Pancreas (tissue), 10 donors: ENCODE measurements around the gene FAM81B. TPM values are rescaled to one million over a fixed set of nuclear protein-coding genes. Genes with fewer than 3 reads are reported as not detected.

Experiments
- ATAC-seq, 4 donors: fragments of 200-7000 bp; cut with Tn5 transposase; one replicate each; pipeline versions ENCODE4 v1.8.0 to v1.9.1; 2020; ENCODE audit warnings: mild to moderate bottlenecking in 4 of 4, moderate library complexity in 4 of 4
- DNase-seq, 6 donors: peaks; one replicate each; pipeline ENCODE4 v3.0.0-alpha.2; 2020
- FAIRE-seq: peaks from 2 replicates; lab custom pipeline; 2012; peaks lifted over from hg19 to GRCh38; lab: Jason Lieb, UNC
- H3K27ac ChIP-seq, 4 donors: fragments of 200-600 bp; sonication (generic); 1 replicate in 3 of 4; 2 replicates in 1 of 4; pipeline versions ENCODE4 v1.5.0 to v1.8.0; 2020
- H3K27me3 ChIP-seq, 4 donors: fragments of 200-600 bp; one replicate each; pipeline ENCODE4 v1.8.0; 2021
- H3K36me3 ChIP-seq, 3 donors: fragments of 200-600 bp; sonication (generic) in 1 of 3; one replicate each; pipeline versions ENCODE4 v1.5.0 to v1.8.0; 2020 to 2021
- H3K4me1 ChIP-seq, 3 donors: fragments of 200-600 bp; one replicate each; pipeline ENCODE4 v1.8.0; 2021
- H3K4me3 ChIP-seq, 4 donors: fragments of 200-600 bp; sonication (generic) in 2 of 4; one replicate each; pipeline versions ENCODE4 v1.5.0 to v1.8.0; 2020 to 2021
- H3K9me3 ChIP-seq, 4 donors: fragments of 200-600 bp; one replicate each; pipeline ENCODE4 v1.8.0; 2021
- WGBS, 2 donors: extraction: QIAGEN DNeasy Blood & Tissue Kit; methylation state at CpG; one replicate each; pipeline ENCODE4 v1.1.7; 2013; 5-methylcytosine and 5-hydroxymethylcytosine counted together
- intact Hi-C, 3 donors: fragments of 100-400 bp; cut with DNase I; formaldehyde crosslinking; loops; one replicate each; pipeline versions ENCODE4 v1.11.1 to v1.14.2; 2022
- polyA plus RNA-seq, 2 donors: library from polyadenylated mRNA; stranded (reverse); fragments of 200-250 nt; gene quantifications; one replicate each; pipeline ENCODE4 v1.2.3, GENCODE V29; 2013
- total RNA-seq, 6 donors: library from RNA; stranded (reverse); fragmentation: NEBNext Ultra II Directional in 4 of 6; extraction: Animal tissue kit (Norgen Biotek cat#: 25700) in 4 of 6; gene quantifications; one replicate each; pipeline versions ENCODE4 v1.2.1 to v1.2.4, GENCODE V29; 2021 to 2023
- TF ChIP-seq, protein P1 (sequence below), 4 donors: fragments of 200-600 bp; sonication (generic) in 3 of 4; IDR thresholded peaks; one replicate each; pipeline versions ENCODE4 v1.5.0 to v1.8.0; 2021; ENCODE audit warnings: antibody characterized with exemption in 4 of 4
- donor health status: healthy with polysubstance abuse.
- donor health status: DM: no; HTN: no; CAD: no; lungs with moderate emphysema.
- donor health status: DM: no; HTN: no; CAD: no.
- donor health status: control.
- donor health status: control.
- donor health status: Bipolar disorder and iron deficiency.
- donor health status: DM: yes; HTN: yes; CAD: no.
- donor health status: DM: no; HTN: no; CAD: no.
- donor health status: DM: no; HTN: no; CAD: no.
- donor health status: DM: yes; HTN: yes; CAD: no.

FAM81B gene
- total and polyA plus RNA-seq, 8 donors = 0.27 to 0.93 (median 0.48) TPM

- no peak for FAIRE-seq
- Histone ChIP-seq H3K27ac (no peak overlapping the region), H3K4me1 (peaks cover 0 to 6% (median 0%) of the 10 kb centered on the region in 3 donors), H3K36me3 (peaks cover 0 to 6% (median 0%) of the 10 kb centered on the region in 3 donors), H3K9me3 (no peaks in the 10 kb centered on the region), H3K27me3 (no peaks in the 10 kb centered on the region), H3K4me3 (no peak overlapping the region)
- intact Hi-C loops = no loop called here
- TF ChIP-seq, protein P1, sequence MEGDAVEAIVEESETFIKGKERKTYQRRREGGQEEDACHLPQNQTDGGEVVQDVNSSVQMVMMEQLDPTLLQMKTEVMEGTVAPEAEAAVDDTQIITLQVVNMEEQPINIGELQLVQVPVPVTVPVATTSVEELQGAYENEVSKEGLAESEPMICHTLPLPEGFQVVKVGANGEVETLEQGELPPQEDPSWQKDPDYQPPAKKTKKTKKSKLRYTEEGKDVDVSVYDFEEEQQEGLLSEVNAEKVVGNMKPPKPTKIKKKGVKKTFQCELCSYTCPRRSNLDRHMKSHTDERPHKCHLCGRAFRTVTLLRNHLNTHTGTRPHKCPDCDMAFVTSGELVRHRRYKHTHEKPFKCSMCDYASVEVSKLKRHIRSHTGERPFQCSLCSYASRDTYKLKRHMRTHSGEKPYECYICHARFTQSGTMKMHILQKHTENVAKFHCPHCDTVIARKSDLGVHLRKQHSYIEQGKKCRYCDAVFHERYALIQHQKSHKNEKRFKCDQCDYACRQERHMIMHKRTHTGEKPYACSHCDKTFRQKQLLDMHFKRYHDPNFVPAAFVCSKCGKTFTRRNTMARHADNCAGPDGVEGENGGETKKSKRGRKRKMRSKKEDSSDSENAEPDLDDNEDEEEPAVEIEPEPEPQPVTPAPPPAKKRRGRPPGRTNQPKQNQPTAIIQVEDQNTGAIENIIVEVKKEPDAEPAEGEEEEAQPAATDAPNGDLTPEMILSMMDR (IDR thresholded peaks at IDR 0.05) = no peak
- ATAC-seq = no peak
- no peak for DNase-seq
Observed at GRCh38 chr5:95471942-95472341, 80.8 kb downstream of the FAM81B start.

- H3K4me1 ChIP-seq = no peaks in the 10 kb centered on the region
- ATAC-seq (no peak), DNase-seq (no peak), FAIRE-seq (no peak)
- WGBS, 2 donors = 94 to 97% methylated on average over 7 of the region's 7 CpGs
- H3K27me3 ChIP-seq = no peaks in the 10 kb centered on the region
- intact Hi-C loops = no loop called here
- no peak overlapping the region for H3K4me3 ChIP-seq
- peaks cover 0 to 4% (median 0%) of the 10 kb centered on the region in 4 donors for H3K9me3 ChIP-seq
- peaks cover 0 to 30% (median 15%) of the 10 kb centered on the region in 3 donors for H3K36me3 ChIP-seq
- no peak overlapping the region for H3K27ac ChIP-seq
- TF ChIP-seq, protein P1 (IDR thresholded peaks at IDR 0.05) = no peak
Observed at GRCh38 chr5:95484421-95484820, 93.3 kb downstream of the FAM81B start.

DNA sequence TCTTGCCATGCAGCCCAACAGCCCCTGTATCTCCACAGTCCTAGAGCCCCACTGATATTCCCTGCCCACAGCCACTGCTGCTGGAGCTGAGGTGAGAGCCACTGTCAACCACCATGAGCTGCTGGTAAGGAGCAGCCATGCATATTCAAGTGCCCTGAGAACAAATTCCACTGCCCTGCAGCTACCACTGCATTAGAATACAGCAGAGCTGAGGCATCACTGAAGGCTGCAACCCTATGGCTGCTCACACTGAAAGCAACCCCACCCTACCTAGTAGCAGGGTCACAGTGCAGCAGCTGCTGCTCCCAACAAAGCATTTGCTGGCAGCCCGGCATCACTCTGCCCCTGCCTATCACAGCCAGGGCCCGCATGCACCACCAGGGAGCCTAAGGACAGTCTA lies 95.0 kb downstream of the FAM81B start:
- DNase-seq (peak in 1 of 6 donors; percentile 47), ATAC-seq (no peak), FAIRE-seq (no peak)
- Histone ChIP-seq H3K4me3 (no peak overlapping the region), H3K4me1 (no peaks in the 10 kb centered on the region), H3K27ac (no peak overlapping the region), H3K9me3 (peaks cover 0 to 4% (median 0%) of the 10 kb centered on the region in 4 donors), H3K27me3 (no peaks in the 10 kb centered on the region), H3K36me3 (peaks cover 0 to 45% (median 28%) of the 10 kb centered on the region in 3 donors)
- TF ChIP-seq, protein P1 (IDR thresholded peaks at IDR 0.05) = no peak
- WGBS, 2 donors = 89 to 97% methylated on average over 2 of the region's 2 CpGs
- intact Hi-C loops = no loop called here

GRCh38 chr5:95487880-95488279 lies 96.7 kb downstream of the FAM81B start:
- ATAC-seq (no peak), DNase-seq (no peak), FAIRE-seq (no peak)
- Histone ChIP-seq H3K27me3 (no peaks in the 10 kb centered on the region), H3K9me3 (peaks cover 0 to 4% (median 0%) of the 10 kb centered on the region in 4 donors), H3K27ac (no peak overlapping the region), H3K4me3 (no peak overlapping the region), H3K4me1 (no peaks in the 10 kb centered on the region), H3K36me3 (peaks cover 0 to 32% (median 32%) of the 10 kb centered on the region in 3 donors)
- TF ChIP-seq, protein P1 (IDR thresholded peaks at IDR 0.05) = no peak
- intact Hi-C loops = no loop called here

Other genes with a start within 250 kb of the FAM81B start
- 1 to 10 TPM; 1.6 to 8.1 (median 2.6) TPM for gene MCTP1, start 106.3 kb upstream of the FAM81B start, total RNA-seq
- gene MCTP1, start 106.3 kb upstream of the FAM81B start, polyA plus RNA-seq = 1 to 10 TPM in 1 of 2 donors, under 1 TPM in 1; 0.80 to 1.5 TPM
- gene SKIC3, start 163.6 kb downstream of the FAM81B start, total RNA-seq = 10 to 100 TPM; 30.9 to 47.4 (median 44.4) TPM
- gene SKIC3, start 163.6 kb downstream of the FAM81B start, polyA plus RNA-seq = 10 to 100 TPM in 1 of 2 donors, 1 to 10 TPM in 1; 9.7 to 22.1 TPM
- 1 to 10 TPM; 1.3 to 3.9 (median 3.2) TPM for gene ARSK, start 163.7 kb downstream of the FAM81B start, total RNA-seq
- 1 to 10 TPM; 2.2 to 3.9 TPM for gene ARSK, start 163.7 kb downstream of the FAM81B start, polyA plus RNA-seq
- gene GPR150, start 228.7 kb downstream of the FAM81B start, total RNA-seq = 1 to 10 TPM in 4 of 6 donors, under 1 TPM in 2; 0.61 to 5.7 (median 2.4) TPM
- gene GPR150, start 228.7 kb downstream of the FAM81B start, polyA plus RNA-seq = 1 to 10 TPM; 1.4 to 2.1 TPM